Fibroblast of lung (primary cell): ENCODE measurements around the gene TMEM269. TPM values are rescaled to one million over a fixed set of nuclear protein-coding genes. Genes with fewer than 3 reads are reported as not detected.
"Not testable (repeated sequence)": the region's sequence is repeated elsewhere in the genome, so short reads cannot be mapped to it uniquely, and the experiment has no call there.

Experiments
- DNase-seq, 2 donors: peaks; one replicate each; pipeline versions ENCODE4 v3.0.0 to v3.0.0-alpha.2; 2010; ENCODE audit warnings: low read depth in 2 of 2
- H2AFZ ChIP-seq: 2 replicates; pipeline ENCODE4 v1.5.1; 2012; ENCODE audit warnings: low read length, control low read depth, inconsistent platforms
- H3K27ac ChIP-seq: 2 replicates; pipeline ENCODE4 v1.5.1; 2011; ENCODE audit warnings: low read length, control low read depth; ENCODE audit not compliant: insufficient read depth
- H3K27me3 ChIP-seq: 2 replicates; pipeline ENCODE4 v1.5.1; 2011; ENCODE audit warnings: mild to moderate bottlenecking, low read length; ENCODE audit not compliant: control insufficient read depth, insufficient read depth
- H3K36me3 ChIP-seq: 2 replicates; pipeline ENCODE4 v1.5.1; 2011; ENCODE audit warnings: low read length; ENCODE audit not compliant: control insufficient read depth, insufficient read depth
- H3K4me1 ChIP-seq: 2 replicates; pipeline ENCODE4 v1.5.1; 2011; ENCODE audit warnings: low read length; ENCODE audit not compliant: control insufficient read depth, insufficient read depth; ENCODE audit errors: extremely low read depth
- H3K4me2 ChIP-seq: 2 replicates; pipeline ENCODE4 v1.5.1; 2011; ENCODE audit warnings: low read length, control low read depth; ENCODE audit not compliant: insufficient read depth; ENCODE audit errors: extremely low read depth
- H3K4me3 ChIP-seq, 4 experiments: fragments of 200-600 bp in 1 of 4; sonication (generic) in 1 of 4; replicated peaks in 1 of 4; 2 replicates each; pipeline ENCODE4 v1.5.1; 2011 to 2016; ENCODE audit warnings: low read length in 4 of 4, low read depth in 3 of 4, mild to moderate bottlenecking in 3 of 4, control low read depth in 2 of 4, inconsistent platforms in 1 of 4, mixed read lengths in 1 of 4; ENCODE audit not compliant: insufficient read depth in 1 of 4; ENCODE audit errors: control extremely low read depth in 1 of 4
- H3K79me2 ChIP-seq: 2 replicates; pipeline ENCODE4 v1.5.1; 2012; ENCODE audit warnings: mild to moderate bottlenecking, low read length, inconsistent platforms; ENCODE audit not compliant: control insufficient read depth, insufficient read depth
- H3K9ac ChIP-seq: 2 replicates; pipeline ENCODE4 v1.5.1; 2011; ENCODE audit warnings: mild to moderate bottlenecking, low read length, control low read depth; ENCODE audit not compliant: insufficient read depth
- H3K9me3 ChIP-seq: 2 replicates; pipeline ENCODE4 v1.5.1; 2012; ENCODE audit warnings: low read depth, low read length; ENCODE audit not compliant: control insufficient read depth, insufficient read depth
- H4K20me1 ChIP-seq: 2 replicates; pipeline ENCODE4 v1.5.1; 2011; ENCODE audit warnings: low read length; ENCODE audit not compliant: control insufficient read depth, insufficient read depth; ENCODE audit errors: extremely low read depth
- CTCF ChIP-seq, 2 donors: IDR thresholded peaks in 1 of 2; conservative IDR thresholded peaks in 1 of 2; 1 replicate in 1 of 2; 2 replicates in 1 of 2; pipeline ENCODE4 v1.5.1; 2011 to 2012; ENCODE audit warnings: low read length in 2 of 2, control low read depth in 1 of 2, inconsistent platforms in 1 of 2, low read depth in 1 of 2, mild to moderate bottlenecking in 1 of 2
- EZH2 ChIP-seq: IDR thresholded peaks from 2 replicates; pipeline ENCODE4 v1.5.1; 2012; ENCODE audit warnings: low read length, control low read depth, mild to moderate bottlenecking; ENCODE audit errors: missing control alignments
- polyA plus RNA-seq, 2 donors: library from polyadenylated mRNA; depleted of rRNA in 1 of 2; stranded (reverse) in 1 of 2; unstranded in 1 of 2; fragments of >200 nt; gene quantifications; 2 replicates each; pipeline ENCODE4 v1.2.1, GENCODE V29; 2011 to 2012; ENCODE audit warnings: missing spikeins in 1 of 2
- total RNA-seq: library from RNA; depleted of rRNA; stranded (reverse); fragments of >200 nt; gene quantifications from 2 replicates; pipeline ENCODE4 v1.2.1, GENCODE V29; 2014

The TMEM269 gene
- total and polyA plus RNA-seq, 2 donors (not counting 1 experiment from before 2014, with no cell fraction given): 0.10 to 0.17 TPM

DNA sequence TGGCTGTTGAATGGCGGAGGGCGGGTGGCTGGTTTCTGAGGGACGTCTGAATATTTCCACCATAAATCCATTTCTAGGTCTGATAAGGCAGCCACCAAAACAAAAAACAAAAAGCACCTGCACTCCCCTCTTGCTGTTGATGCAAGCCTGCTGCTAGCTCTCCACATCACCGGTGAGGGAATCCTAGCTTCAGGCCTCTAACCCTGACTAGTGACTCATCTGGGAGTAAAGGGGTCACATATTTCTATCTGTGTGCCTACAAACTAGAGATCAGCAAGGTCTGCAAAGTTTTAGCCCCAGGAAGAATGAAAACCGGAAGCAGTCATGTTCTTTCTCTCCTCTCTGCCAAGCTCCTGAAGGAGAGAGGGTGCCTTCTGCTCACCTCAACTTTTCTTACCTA is 21.8 kb downstream of the TMEM269 start:
- Histone ChIP-seq H3K27me3 (no peaks in the 10 kb centered on the region), H3K4me2 (no peak overlapping the region)

GRCh38 chr1:42807056-42807668 is 22.4 kb downstream of the TMEM269 start:
- Histone ChIP-seq H2AFZ (no peak overlapping the region), H3K4me3 (no peak overlapping the region), H4K20me1 (no peaks in the 10 kb centered on the region), H3K9ac (no peak overlapping the region), H3K36me3 (no peaks in the 10 kb centered on the region), H3K4me2 (no peak overlapping the region), H3K79me2 (no peaks in the 10 kb centered on the region), H3K9me3 (no peaks in the 10 kb centered on the region), H3K27ac (no peak overlapping the region), H3K4me1 (no peaks in the 10 kb centered on the region), H3K27me3 (no peaks in the 10 kb centered on the region)
- no peak for TF ChIP-seq EZH2
- TF ChIP-seq CTCF (conservative IDR thresholded peaks at IDR 0.05 in 1 of 2, IDR thresholded peaks at IDR 0.05 in 1 of 2; ENCODE audit: low read depth in 1 of 2, low read length in 2 of 2): no peak
- DNase-seq: no peak

More for the DNA sequence above, 21.8 kb downstream of the TMEM269 start:
- H2AFZ ChIP-seq: no peak overlapping the region
- no peaks in the 10 kb centered on the region for H4K20me1 ChIP-seq
- no peaks in the 10 kb centered on the region for H3K9me3 ChIP-seq
- H3K36me3 ChIP-seq: no peaks in the 10 kb centered on the region
- H3K79me2 ChIP-seq: no peaks in the 10 kb centered on the region
- no peak for DNase-seq
- no peak overlapping the region for H3K4me3 ChIP-seq
- no peak for TF ChIP-seq EZH2
- TF ChIP-seq CTCF (conservative IDR thresholded peaks at IDR 0.05 in 1 of 2, IDR thresholded peaks at IDR 0.05 in 1 of 2; ENCODE audit: low read depth in 1 of 2, low read length in 2 of 2): no peak
- H3K4me1 ChIP-seq: no peaks in the 10 kb centered on the region
- H3K9ac ChIP-seq: no peak overlapping the region
- no peak overlapping the region for H3K27ac ChIP-seq

DNA sequence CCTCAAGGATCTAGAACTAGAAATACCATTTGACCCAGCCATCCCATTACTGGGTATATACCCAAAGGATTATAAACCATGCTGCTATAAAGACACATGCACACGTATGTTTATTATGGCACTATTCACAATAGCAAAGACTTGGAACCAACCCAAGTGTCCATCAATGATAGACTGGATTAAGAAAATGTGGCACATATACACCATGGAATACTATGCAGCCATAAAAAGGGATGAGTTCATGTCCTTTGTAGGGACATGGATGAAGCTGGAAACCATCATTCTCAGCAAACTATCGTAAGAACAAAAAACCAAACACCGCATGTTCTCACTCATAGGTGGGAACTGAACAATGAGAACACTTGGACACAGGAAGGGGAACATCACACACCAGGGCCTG is 30.0 kb downstream of the TMEM269 start:
- not testable (repeated sequence) for H3K9ac ChIP-seq, H3K27me3 ChIP-seq, H3K9me3 ChIP-seq, H2AFZ ChIP-seq, H3K27ac ChIP-seq, DNase-seq, H3K4me2 ChIP-seq, H3K36me3 ChIP-seq, H3K4me3 ChIP-seq, H4K20me1 ChIP-seq, H3K4me1 ChIP-seq, H3K79me2 ChIP-seq
